NB4 (cell line): ENCODE results near the gene RPP38.

Source experiments
- CTCF ChIP-seq: IDR thresholded peaks from one replicate; pipeline ENCODE4 v1.5.1; 2012; ENCODE audit warnings: low read depth, low read length
- MAX ChIP-seq: IDR thresholded peaks from 2 replicates; pipeline ENCODE4 v1.6.1; 2011; ENCODE audit warnings: low read depth, low read length
- POLR2A ChIP-seq: IDR thresholded peaks from 2 replicates; pipeline ENCODE4 v1.6.1; 2011; ENCODE audit warnings: mild to moderate bottlenecking; ENCODE audit not compliant: insufficient read length; ENCODE audit errors: extremely low read depth

GRCh38 chr10:15083674-15084501, 13.3 kb upstream of the RPP38 start:
- TF ChIP-seq POLR2A (no peak), CTCF (no peak), MAX (no peak)
